Measurements from ENCODE around the gene ATIC.
A peak's percentile ranks its signal among the peaks of the same experiment; 100 is the strongest.

The ATIC gene

DNA sequence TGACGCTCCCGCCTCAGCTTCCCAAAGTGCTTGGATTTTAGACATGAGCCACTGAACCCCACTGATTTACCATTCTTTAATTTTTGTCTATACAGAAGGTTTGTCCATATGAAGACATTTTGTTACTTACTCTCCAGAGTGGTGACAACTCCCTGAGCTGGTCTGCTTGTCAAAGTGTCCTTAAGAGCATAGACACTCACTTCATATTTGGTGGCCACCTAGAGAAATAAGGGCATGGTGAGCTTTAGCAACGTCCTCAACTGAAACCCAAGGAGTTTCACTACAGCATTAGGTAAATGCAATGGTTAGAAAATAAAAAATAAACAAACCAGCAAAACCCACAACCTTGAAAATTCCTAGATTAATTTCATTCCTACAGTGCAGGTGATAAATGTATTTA is 66.2 kb downstream of the ATIC start:
- no peak for DNase-seq

DNA sequence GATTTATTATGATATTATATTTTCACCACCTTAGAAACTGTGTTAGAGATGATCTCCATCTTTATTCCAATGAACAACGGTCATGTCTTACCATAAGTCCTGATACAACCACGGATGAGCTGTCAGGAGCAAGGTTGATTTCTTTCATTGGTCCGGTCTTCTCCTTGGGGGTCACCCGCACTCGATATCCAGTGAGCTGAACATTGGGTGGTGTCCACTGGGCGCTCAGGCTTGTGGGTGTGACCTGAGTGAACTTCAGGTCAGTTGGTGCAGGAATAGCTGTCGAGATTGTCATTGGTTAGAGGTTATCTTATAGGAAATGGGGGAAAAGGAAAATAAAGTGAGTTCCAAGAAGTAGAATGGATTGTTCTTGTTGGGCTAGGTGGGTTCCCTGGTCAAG is 67.2 kb downstream of the ATIC start:
- no peak for DNase-seq

DNA sequence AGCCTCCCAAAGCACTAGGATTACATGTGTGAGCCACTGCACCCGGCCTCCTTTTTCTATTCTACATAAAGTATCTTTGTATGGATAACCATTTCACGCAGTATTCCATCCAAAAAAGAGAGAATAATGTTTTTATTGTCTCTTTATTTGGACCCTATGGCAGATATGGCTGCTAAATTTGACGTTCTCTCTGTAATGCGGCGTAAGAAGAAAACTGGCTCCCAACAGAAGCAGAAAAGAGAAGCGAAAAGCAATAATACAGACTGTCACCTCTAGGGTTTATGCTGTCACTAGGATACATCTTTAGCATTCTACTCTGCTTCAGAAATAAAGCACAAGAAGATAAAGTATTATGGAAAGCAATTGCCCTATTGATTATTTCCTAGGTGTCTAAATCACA is 68.1 kb downstream of the ATIC start:
- no peak for DNase-seq

DNA sequence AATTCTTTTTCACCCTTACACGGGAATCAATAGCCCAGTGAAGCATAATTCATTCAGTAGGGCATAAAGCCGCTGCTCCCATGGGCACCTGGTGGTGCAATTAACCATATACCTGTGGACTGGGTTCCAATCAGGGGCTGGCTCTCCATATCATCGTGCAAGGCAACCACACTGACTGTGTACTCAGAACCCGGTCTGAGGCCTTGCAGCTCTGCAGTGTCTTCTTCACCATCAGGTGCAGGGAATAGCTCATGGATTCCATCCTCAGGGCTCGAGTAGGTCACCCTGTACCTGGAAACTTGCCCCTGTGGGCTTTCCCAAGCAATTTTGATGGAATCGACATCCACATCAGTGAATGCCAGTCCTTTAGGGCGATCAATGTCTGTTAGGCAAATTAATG is 68.8 kb downstream of the ATIC start:
- DNase-seq: no peak

DNA sequence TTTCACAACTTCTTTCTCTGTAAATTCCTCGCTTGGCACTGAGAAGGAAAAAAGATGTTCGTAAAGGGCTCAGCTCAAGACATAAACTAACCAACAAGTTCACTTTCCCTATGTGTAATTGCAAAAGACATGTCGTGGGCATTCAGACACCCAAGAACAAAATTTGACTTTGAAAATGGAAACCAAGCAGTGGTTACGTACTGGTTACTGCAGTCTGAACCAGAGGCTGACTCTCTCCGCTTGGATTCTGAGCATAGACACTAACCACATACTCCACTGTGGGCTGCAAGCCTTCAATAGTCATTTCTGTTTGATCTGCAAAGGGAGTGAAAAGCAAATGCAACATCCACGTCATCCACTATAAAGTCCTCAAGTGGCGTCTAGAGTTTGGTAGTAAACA is 70.2 kb downstream of the ATIC start:
- no peak for DNase-seq

DNA sequence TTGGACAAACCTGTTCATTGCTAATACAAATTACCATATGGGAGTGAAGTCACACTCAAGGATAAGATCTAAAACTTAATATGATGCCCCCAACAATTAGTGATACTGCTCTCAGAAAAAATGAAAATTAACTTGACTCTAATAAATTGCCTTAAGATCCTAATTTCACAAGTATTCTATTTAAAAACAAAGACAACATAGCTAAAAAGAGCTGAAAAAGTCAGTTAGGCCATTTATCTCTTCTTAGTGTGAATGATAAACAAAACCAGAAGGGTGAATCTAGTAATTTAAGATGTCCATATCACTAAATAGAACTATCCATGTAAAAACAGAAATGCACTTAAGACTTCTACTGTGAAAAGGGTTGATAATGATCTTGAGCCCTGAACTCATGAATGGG is 70.6 kb downstream of the ATIC start:
- no peak for DNase-seq

DNA sequence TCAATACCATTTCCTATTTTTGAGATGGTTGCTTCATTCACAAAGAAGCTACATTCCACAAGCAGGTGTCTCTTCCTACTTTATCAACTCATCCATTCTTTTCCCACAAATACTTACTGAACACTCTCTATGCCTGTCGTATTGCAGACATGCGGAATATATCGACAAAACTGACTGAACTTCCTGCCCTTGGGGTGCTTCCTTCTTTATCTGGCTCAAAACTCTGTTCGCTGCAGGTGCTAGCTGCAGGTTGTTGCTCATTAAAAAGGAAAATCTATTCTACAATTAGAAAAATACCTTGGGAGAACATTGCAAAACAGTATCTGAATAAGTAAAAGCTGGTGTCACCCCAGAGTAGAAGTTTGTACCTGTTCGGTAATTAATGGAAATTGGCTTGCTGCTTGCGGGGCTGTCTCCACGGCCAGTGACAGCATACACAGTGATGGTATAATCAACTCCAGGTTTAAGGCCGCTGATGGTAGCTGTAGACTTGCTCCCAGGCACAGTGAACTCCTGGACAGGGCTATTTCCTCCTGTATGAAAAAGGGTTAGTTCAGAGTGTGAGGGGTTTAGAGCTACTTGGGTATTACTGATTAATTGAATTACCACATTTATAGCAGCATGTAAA is 71.9 kb downstream of the ATIC start:
- DNase-seq: no peak

DNA sequence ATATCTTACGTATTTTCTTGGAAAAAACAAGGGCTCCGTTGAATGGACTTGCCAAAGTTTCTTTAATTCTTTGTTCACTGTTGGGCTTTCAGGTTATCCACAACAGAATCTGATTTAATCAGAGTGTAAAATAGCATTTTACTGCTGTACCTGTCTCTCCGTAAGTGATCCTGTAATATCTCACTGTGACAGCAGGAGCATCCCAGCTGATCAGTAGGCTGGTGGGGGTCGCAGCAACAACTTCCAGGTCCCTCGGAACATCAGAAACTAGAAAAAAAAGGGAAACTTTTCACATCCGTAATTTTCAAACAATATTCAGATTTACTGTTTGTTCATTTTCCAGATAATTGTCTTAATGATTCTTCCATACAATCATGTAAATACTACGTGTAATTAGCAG is 72.9 kb downstream of the ATIC start:
- no peak for DNase-seq

DNA sequence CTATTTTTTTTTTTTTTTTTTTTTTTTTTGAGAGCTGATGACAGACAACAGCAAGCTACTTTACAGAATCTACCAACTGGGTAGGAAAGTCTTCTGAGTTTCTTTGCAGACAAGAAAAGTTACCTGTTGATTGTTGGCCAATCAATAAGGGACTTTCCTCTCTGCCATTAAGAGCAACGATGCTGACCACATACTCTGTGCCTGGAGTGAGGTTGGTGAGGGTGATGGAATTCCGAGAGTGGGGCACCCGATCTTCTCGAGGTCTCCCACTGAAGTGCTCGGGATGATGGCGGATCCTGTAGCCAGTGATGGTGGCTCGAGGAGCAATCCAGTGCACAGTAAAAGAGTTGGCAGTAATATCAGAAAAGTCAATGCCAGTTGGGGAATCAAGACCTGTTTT is 74.7 kb downstream of the ATIC start:
- DNase-seq: no peak

DNA sequence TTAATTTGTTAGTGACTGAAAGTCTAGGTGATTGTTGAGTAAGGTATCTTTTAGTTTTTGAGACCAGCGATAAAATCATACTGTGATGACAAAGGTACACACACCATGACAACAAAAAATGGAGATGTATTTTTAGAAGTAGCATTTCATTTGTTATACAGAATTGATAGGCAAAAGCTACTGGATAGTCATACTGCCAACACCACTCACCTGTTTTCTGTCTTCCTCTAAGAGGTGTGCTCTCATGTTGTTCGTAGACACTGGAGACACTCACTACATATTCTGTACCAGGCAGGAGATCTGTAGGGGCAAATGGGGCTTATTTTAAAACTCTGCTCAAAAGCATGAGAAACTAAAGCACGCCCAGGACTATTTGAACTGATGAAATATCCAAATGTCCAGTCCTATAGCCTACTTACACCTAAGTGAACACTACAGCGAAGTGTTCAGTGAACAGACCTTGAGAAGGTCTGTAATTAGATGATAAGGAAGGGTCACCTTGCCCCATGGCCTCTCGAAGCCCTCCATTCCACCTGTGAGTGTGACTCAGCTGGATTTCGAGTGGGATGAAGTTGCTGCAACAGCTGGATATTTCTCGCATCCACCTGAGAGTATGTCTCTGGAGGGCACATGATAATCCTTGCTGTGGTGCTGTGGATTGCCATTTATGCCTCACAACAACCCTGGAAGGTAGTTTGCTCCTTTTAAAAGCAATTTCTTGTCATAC is 76.3 kb downstream of the ATIC start:
- DNase-seq: no peak

DNA sequence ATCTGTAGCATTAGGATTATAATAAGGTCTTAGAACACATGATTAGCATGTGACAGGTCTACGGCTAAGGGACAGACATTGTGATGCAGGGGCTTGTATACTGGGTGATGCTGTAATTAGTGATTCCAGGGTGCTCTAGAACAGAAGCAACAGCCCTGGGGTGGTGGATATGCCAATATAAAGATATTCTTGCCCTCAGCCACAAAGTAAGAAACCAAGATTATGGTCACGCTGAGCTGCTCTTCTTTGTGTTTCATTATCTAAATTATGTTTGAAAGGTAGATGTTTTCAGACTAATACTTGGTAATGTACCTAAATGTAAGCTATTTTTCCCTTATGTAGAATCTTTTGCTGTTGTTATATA is 78.7 kb downstream of the ATIC start:
- DNase-seq: no peak

DNA sequence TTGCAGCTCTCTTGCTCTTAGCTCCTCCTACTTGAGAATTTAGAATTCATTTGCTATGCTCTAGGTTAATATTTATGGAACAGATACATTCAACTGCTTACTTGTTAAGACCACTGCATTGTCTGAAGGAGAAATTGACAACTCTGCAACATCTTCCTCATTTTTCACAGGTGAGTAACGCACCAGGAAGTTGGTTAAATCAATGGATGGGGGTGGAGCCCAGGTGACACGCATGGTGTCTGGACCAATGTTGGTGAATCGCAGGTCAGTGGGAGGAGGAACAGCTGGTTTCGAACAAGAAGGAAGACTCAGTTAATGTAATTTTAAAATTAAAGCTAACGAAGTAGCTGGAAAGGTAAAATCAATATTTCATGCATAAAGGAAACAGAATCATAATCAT is 79.7 kb downstream of the ATIC start:
- no peak for DNase-seq

DNA sequence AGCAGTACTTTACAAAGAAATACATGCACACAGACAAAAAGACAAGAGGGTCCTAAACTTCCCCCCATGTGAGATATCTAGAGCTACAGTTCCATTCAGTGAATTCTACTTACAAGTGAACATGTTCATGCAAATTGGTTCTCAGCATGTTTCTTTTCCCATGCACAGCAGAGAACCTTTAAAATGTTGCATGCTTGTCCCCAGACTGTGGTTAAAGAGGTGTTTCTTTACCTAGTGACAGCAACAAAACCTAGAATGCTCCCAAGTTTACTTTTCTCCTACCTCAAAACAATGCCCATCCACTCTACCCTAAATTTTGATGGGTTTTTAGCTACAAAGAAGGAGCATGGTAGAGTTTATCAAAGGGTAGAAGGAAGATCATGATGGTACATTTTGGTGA is 80.3 kb downstream of the ATIC start:
- DNase-seq: no peak

DNA sequence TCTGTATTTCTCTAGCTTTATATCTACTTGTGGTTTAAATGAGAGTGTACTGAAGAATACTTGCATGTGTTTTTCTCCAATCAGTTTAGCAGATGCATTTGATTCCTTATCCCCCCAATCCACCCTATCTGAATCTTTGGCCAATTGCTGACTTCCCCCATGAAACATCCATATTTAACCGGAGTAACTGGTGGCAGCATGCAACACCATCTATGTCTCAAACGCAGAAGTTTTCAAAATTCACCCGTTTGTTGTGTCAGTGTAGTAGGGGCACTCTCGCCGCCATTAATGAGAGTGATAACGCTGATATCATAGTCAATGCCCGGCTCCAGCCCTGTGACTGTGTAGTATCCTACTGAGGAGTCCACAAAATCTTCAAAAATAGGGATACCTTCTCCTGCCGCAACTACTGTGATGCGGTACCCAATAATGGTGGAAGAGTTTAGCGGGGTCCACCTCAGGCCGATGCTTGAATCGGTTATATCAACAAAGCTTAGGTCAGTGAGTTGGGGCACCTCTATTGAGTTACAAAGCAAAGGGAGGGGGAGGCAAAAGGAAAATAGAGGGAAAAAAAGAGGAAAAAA is 80.9 kb downstream of the ATIC start:
- DNase-seq: no peak

DNA sequence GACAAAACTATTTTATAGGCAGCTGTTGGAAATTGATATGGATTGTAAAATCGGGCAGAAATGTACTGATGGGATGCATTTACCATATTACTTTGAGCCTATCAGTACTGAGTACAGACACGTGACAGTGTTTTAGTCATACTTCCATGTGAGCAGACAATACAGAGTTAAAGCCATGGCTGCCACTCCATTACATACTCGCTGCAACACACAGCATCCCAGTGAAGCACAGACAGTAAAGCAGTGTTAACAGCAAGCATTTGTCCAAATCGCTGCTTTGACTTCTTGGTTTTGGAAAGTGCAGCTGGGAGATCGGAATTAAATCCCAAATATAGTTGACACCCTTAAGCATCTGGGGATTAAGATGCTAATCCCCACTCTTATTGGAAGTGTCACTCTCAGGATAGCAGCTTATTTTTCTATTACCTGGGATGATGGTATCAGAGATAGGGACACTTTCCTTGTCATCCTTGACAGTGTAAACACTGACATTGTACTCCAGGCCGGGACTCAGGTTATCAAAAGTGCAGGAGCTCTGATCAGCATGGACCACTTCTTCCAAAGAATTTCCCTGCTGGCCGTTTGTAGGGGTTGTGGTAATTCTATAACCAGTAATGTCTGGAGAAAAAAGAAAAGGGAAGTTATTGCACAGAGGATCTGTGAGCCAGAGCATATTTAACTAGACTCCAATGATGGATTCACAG is 82.4 kb downstream of the ATIC start:
- DNase-seq: no peak

DNA sequence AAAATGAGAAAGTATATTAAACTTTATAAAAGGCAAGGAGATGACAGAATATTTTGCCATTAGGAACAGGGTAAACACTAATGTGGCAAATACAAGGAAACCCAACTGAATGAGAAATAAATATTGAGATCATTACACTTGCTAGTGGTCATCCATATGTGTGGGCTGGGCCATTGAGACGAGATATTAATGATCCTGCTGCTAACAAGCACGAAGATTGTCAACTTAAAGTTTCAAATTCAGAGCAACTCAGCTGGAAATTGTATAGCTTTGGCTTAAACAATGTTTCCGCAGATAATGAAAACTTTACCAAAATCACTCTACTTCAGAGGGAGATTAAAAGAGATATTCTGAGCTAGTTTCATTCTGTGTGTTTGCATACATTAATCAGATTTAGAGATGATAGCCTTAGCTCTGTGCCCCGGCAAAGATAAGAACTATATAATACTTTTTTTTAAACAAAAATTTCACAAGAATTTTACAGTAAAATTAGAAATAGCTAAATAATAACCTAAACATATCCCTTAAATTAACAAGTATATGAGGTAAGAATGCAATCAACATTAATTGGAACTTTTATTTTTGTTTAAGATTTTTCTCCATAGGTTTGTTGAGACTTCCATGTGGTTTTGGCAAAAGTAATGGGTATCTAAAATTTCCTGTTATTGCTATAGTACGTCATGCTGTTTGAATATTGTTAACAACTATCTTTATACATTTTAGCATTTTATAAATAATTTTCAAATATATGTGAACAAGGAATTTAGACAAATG is 84.0 kb downstream of the ATIC start:
- DNase-seq: no peak

DNA sequence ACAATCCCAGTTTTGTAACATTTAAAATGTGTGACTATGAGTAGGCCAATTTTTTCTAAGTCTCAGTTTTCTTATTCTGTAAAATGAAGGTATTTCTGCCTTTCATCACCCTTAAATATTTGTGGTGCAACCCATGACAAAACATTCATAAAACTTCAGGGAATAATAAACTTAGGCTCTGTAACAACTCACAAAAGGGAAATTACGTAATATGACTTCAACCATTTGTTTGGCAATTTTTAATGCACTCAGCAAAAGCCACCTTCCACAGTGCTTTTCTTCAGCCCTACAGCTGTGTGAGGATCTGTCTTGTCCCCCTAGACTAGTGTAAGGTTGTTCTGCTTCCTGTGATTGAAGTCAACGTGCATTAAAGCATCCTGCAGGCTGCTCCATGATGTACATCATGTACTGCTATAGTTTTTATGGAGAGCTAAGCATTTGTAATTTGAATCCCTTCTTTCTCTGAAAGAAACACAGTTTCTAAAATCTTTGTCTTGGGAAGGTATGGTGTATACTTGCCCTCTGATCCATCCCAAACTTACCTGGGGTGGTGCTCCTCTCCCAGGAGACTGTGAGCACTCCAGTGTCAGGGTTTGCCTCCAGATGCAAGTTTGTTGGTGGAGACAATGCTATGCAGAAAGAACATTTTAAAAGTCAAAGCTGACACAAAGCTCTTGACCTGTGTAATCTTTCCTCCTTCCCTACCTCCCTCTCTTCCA is 84.9 kb downstream of the ATIC start:
- DNase-seq: peak; percentile 83

DNA sequence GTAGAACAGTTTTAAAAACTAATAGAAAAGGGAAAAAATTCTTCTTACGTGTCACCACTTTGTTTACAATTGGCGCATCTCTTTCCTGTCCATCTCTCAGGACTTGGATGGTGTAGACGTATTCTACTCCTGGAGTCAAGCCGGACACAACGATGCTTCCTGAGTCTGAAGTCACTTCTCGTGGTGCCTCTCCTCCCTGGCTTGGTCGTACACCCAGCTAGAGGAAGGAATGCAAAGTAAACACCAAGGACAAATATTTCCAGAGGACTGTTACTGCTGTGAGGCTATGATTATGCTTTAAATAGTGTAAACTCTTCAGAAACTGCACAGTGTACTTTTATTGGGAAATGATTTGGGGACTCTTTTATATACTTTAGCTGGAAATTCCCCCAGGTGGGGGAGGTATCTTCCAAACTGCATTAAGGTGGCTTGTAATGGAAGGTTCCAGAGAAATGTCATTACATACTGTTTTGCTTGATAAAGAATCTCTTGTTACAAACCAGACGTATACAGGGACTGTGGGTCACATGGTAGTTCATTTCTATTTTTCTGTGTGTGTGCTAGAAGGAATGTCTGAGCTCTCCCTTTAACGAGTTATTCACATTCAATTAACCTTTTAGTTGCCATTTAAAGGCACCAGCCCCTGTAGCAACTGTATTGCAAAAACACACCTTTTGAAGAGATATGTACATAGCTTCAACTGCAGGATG is 85.9 kb downstream of the ATIC start:
- DNase-seq: no peak

DNA sequence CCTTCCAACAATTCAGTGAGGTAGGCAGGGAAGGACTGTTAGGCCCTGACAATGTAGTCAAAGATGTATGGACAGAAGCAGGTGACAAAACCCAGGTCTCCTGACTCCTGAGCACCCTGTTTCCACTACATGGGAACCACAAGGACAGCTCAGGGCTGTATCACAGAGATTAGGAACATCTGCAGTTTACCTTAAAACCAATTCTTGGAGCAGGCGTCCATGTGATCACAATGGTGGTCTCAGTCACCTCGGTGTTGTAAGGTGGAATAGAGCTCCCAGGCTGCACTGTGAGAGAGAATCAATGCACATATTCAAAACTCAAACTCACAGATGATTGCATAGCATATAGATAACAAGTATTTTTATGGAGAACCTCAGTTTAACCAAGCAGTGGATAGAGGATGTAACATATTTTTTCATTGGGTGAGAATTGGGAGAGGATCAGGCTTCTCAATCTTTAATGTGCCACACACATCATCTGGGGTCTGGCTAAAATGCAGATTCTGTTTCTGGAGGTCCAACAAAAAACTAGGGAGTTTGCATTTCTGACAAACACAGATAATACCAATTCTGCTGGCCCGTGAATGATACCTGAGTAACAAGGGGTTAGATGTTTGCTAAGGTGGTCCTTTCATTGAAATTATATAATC is 87.3 kb downstream of the ATIC start:
- no peak for DNase-seq

Data from fibroblast of upper back skin (primary cell).